ENCODE measurements around the gene AQP5.

Gene AQP5

GRCh38 chr12:49951411-49952240 is 10.0 kb upstream of the AQP5 start:
- TF ChIP-seq MYC (IDR thresholded peaks at IDR 0.05; ENCODE audit: low read depth, low read length) (no peak), POLR2A (IDR thresholded peaks at IDR 0.05; ENCODE audit: extremely low read depth, insufficient read length) (no peak), CTCF (IDR thresholded peaks at IDR 0.05; ENCODE audit: low read depth, low read length) (no peak)
- TF ChIP-seq, protein P1, sequence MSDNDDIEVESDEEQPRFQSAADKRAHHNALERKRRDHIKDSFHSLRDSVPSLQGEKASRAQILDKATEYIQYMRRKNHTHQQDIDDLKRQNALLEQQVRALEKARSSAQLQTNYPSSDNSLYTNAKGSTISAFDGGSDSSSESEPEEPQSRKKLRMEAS (IDR thresholded peaks at IDR 0.05; ENCODE audit: low read depth, low read length) = no peak
- DNase-seq (ENCODE audit: low read depth) = peak; percentile 89
- peak overlapping the region; percentile 0 for H3K4me3 ChIP-seq (ENCODE audit: low read depth, low read length)

DNA sequence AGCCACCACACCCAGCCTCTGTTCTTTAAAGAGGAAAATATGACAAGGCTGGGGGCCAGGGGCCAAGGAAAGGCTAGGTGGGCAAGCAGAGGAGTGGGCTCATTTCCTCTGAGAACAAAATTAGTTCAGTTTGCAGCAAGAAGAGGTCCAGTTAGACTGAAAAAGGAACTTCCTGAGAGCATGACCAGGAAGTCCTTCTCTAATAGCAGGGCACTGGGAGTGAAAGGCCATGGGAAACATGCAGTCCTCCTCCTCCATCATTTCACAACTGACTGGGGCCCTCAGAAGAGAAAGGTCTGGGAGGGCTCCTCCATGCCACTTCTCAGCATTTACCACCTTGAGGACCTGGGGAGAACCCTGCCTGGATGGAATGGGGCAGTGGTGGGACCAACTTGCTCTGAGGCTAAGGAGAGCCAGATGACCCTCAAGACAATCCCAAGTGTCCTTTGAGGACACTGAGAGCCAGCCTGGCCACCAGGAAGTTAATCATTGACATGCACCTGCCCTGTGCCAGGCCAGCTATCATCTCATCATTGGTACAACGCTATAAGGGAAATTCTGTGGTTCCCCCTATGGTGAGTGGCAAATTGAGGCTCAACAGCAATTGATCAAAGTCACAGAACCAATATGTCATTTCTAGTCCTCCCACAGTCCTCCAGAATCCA is 9.1 kb upstream of the AQP5 start:
- peak; percentile 62 for DNase-seq (ENCODE audit: low read depth)
- no peak for TF ChIP-seq MYC (IDR thresholded peaks at IDR 0.05; ENCODE audit: low read depth, low read length)
- TF ChIP-seq CTCF (IDR thresholded peaks at IDR 0.05; ENCODE audit: low read depth, low read length) = no peak
- TF ChIP-seq, protein P1 (IDR thresholded peaks at IDR 0.05; ENCODE audit: low read depth, low read length) = no peak
- TF ChIP-seq POLR2A (IDR thresholded peaks at IDR 0.05; ENCODE audit: extremely low read depth, insufficient read length) = no peak
- H3K4me3 ChIP-seq (ENCODE audit: low read depth, low read length) = no peak overlapping the region

DNA sequence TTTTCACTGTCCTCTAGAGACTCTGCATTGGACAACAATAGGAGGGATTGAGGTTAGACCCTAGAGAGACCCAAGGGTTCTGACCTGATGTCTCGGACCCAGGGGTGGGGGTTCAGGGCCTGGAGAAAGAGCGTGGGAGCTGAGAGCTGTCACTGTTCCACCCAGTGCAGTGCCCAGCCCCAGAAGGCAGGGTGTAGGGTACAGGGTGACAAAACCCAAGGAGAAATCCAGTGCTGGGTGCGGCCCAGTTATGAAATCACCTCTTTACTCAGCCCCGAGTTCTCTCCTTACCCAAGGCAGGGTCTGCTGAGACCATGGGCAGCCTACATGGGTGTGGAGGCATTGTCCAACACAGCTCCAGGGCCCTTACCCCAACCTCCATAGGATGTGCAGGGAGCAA is 8.5 kb upstream of the AQP5 start:
- no peak for DNase-seq (ENCODE audit: low read depth)
- TF ChIP-seq CTCF (IDR thresholded peaks at IDR 0.05; ENCODE audit: low read depth, low read length) (no peak), POLR2A (IDR thresholded peaks at IDR 0.05; ENCODE audit: extremely low read depth, insufficient read length) (no peak), MYC (IDR thresholded peaks at IDR 0.05; ENCODE audit: low read depth, low read length) (no peak)
- TF ChIP-seq, protein P1 (IDR thresholded peaks at IDR 0.05; ENCODE audit: low read depth, low read length) = no peak
- H3K4me3 ChIP-seq (ENCODE audit: low read depth, low read length) = no peak overlapping the region

DNA sequence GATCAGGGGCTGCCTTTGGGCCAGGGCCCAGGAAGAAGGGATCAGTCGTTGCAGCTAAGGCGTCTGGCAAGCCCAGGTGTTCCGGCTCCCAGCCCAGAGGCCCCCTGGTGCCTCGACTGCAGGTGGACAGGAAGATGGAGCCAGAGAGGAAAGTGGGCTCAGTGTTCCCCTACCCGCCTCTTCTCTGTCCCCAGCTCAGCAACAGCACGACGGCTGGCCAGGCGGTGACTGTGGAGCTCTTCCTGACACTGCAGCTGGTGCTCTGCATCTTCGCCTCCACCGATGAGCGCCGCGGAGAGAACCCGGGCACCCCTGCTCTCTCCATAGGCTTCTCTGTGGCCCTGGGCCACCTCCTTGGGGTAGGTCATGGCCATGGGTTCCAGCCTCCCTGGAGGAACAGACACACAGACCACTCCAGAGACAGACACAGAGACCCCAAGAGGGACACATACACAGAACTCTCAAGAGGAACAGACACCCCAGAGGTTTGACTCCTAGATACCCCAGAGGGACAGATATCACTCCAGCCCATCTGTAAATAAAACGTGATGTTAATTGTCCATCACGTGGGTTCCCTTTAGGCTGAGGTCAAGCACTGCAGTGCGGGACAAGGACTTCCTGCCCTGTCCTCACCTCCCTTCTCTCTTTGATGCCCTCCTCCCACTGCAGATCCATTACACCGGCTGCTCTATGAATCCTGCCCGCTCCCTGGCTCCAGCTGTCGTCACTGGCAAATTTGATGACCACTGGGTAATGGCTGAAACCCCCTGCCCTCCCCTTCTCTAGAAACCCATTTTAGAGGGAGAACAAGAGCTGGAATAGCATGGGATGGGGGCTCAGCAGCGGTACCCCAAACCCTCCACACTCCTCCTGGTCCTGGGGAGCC is 7.5 kb upstream of the AQP5 start:
- DNase-seq (ENCODE audit: low read depth) = no peak
- no peak overlapping the region for H3K4me3 ChIP-seq (ENCODE audit: low read depth, low read length)
- TF ChIP-seq, protein P1 (IDR thresholded peaks at IDR 0.05; ENCODE audit: low read depth, low read length) = no peak
- TF ChIP-seq POLR2A (IDR thresholded peaks at IDR 0.05; ENCODE audit: extremely low read depth, insufficient read length) (no peak), CTCF (IDR thresholded peaks at IDR 0.05; ENCODE audit: low read depth, low read length) (no peak), MYC (IDR thresholded peaks at IDR 0.05; ENCODE audit: low read depth, low read length) (no peak)
